Stomach (tissue), 9 donors: ENCODE results near the gene CCNB2. TPM values are rescaled to one million over a fixed set of nuclear protein-coding genes. Genes with fewer than 3 reads are reported as not detected.

Experiments
- DNase-seq, 2 donors: peaks; one replicate each; pipeline versions ENCODE4 v3.0.0 to v3.0.0-alpha.2; 2013 to 2019
- H3K27ac ChIP-seq, 5 donors: fragments of 200-600 bp in 4 of 5; sonication (generic) in 4 of 5; one replicate each; pipeline ENCODE4 v1.5.1; 2013 to 2019; ENCODE audit warnings: mild to moderate bottlenecking in 1 of 5, moderate library complexity in 1 of 5
- H3K27me3 ChIP-seq, 3 donors: fragments of 200-600 bp; sonication (generic); one replicate each; pipeline ENCODE4 v1.5.1; 2017 to 2019; ENCODE audit warnings: mixed run types in 1 of 3
- H3K36me3 ChIP-seq, 4 donors: fragments of 200-600 bp; sonication (generic); 1 replicate in 3 of 4; 2 replicates in 1 of 4; pipeline ENCODE4 v1.5.1; 2016 to 2019
- H3K4me1 ChIP-seq, 4 donors: fragments of 200-600 bp; sonication (generic); one replicate each; pipeline ENCODE4 v1.5.1; 2016 to 2019
- H3K4me3 ChIP-seq, 4 donors: fragments of 200-600 bp; sonication (generic) in 3 of 4; one replicate each; pipeline ENCODE4 v1.5.1; 2016 to 2019; ENCODE audit warnings: mild to moderate bottlenecking in 1 of 4
- H3K9me3 ChIP-seq, 4 donors: fragments of 200-600 bp; sonication (generic); one replicate each; pipeline ENCODE4 v1.5.1; 2016 to 2019
- EP300 ChIP-seq: sonication (generic); formaldehyde crosslinking; IDR thresholded peaks from one replicate; pipeline ENCODE4 v1.6.1; 2017; ENCODE audit warnings: antibody characterized with exemption
- POLR2A ChIP-seq, 4 donors: fragments of 450-650 bp; IDR thresholded peaks; one replicate each; pipeline ENCODE4 v1.6.1; 2016; ENCODE audit warnings: antibody characterized with exemption in 4 of 4, control low read depth in 2 of 4, mild to moderate bottlenecking in 1 of 4, moderate library complexity in 1 of 4
- POLR2AphosphoS5 ChIP-seq, 3 donors: sonication (generic); formaldehyde crosslinking; IDR thresholded peaks; one replicate each; pipeline ENCODE4 v1.6.1; 2016; ENCODE audit warnings: antibody characterized with exemption in 3 of 3
- WGBS, 5 donors: extraction: QIAGEN DNeasy Blood & Tissue Kit in 3 of 5; methylation state at CpG; one replicate each; pipeline versions ENCODE4 v1.1.5 to v1.1.7; 2013 to 2018; 5-methylcytosine and 5-hydroxymethylcytosine counted together
- intact Hi-C: fragments of 100-400 bp; cut with DNase I; formaldehyde crosslinking; loops from one replicate; pipeline ENCODE4 v1.15.1; 2023; ENCODE audit warnings: low total_unique reads
- polyA plus RNA-seq, 3 donors: library from polyadenylated mRNA; stranded (reverse); fragments of 200-250 nt; gene quantifications; one replicate each; pipeline ENCODE4 v1.2.3, GENCODE V29; 2013
- total RNA-seq, 5 donors: library from RNA; depleted of rRNA; stranded (reverse); fragments of >200 nt; gene quantifications; one replicate each; pipeline versions ENCODE4 v1.1.0 to v1.2.3, GENCODE V29; 2014 to 2016
- TF ChIP-seq, protein P1 (sequence below), 7 experiments: fragments of 450-650 bp in 4 of 7; fragments of 200-600 bp in 3 of 7; sonication (generic) in 3 of 7; IDR thresholded peaks; one replicate each; pipeline ENCODE4 v1.5.1; 2016 to 2019; ENCODE audit warnings: antibody characterized with exemption in 7 of 7, control low read depth in 2 of 7, mild to moderate bottlenecking in 1 of 7
- donor health status: healthy with polysubstance abuse.
- donor health status: Bipolar disorder and iron deficiency.
- donor health status: healthy.

Gene CCNB2
- total and polyA plus RNA-seq, 8 donors: 3.1 to 12.1 (median 6.2) TPM; not detected in 2

DNA sequence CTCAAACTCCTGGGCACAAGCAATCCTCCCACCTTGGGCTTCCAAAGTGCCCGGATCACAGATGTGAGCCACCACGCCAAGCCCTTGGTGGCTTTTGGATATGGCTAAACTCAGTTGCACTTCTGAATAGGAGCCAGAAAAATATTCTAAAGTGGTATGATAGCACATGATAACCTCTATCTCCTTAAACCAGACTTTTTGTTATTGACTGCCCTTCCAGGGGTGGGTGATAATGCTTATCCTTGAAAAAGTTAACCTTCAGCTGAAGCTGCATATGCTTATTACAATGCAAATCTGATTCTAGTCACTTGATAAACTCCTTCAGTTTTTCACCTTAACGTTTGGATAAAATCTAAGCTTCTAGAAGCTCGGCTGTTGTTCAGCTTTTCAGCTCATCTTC is 6.3 kb downstream of the CCNB2 start:
- 83 to 89% (median 87%) methylated on average over 4 of the region's 4 CpGs for WGBS, 5 donors
- Histone ChIP-seq H3K4me1 (no peaks in the 10 kb centered on the region), H3K4me3 (no peak overlapping the region), H3K27me3 (no peaks in the 10 kb centered on the region), H3K36me3 (peaks cover 0 to 17% (median 0%) of the 10 kb centered on the region in 4 donors), H3K27ac (no peak overlapping the region), H3K9me3 (no peaks in the 10 kb centered on the region)
- TF ChIP-seq EP300 (no peak), POLR2AphosphoS5 (IDR thresholded peaks at IDR 0.05) (no peak), POLR2A (IDR thresholded peaks at IDR 0.05) (no peak)
- TF ChIP-seq, protein P1, sequence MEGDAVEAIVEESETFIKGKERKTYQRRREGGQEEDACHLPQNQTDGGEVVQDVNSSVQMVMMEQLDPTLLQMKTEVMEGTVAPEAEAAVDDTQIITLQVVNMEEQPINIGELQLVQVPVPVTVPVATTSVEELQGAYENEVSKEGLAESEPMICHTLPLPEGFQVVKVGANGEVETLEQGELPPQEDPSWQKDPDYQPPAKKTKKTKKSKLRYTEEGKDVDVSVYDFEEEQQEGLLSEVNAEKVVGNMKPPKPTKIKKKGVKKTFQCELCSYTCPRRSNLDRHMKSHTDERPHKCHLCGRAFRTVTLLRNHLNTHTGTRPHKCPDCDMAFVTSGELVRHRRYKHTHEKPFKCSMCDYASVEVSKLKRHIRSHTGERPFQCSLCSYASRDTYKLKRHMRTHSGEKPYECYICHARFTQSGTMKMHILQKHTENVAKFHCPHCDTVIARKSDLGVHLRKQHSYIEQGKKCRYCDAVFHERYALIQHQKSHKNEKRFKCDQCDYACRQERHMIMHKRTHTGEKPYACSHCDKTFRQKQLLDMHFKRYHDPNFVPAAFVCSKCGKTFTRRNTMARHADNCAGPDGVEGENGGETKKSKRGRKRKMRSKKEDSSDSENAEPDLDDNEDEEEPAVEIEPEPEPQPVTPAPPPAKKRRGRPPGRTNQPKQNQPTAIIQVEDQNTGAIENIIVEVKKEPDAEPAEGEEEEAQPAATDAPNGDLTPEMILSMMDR (IDR thresholded peaks at IDR 0.05): no peak
- intact Hi-C loops: no loop called here
- no peak for DNase-seq

DNA sequence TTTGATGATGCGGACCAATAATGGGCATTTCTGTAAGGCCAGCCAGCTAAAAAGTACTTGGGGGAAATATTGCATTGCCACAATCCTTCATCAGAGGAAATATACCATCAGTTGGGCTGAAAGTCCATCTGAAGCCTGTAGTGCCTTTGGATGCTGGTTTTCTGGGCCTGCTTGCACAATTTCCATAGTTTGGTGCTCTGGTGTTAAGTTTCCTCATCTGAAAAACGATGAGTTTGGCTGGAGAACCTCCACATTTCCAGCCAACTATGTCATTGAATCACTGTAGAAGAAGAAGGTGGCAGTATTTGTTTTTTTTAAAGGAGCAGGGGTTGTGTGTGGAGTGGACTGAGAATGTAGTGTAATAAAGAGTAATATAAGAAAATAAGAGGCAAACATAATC is 10.1 kb downstream of the CCNB2 start:
- Histone ChIP-seq H3K9me3 (no peaks in the 10 kb centered on the region), H3K27ac (no peak overlapping the region), H3K27me3 (no peaks in the 10 kb centered on the region), H3K36me3 (peaks cover 0 to 25% (median 0%) of the 10 kb centered on the region in 4 donors), H3K4me1 (no peaks in the 10 kb centered on the region), H3K4me3 (no peak overlapping the region)
- DNase-seq: no peak
- intact Hi-C loops: no loop called here
- TF ChIP-seq EP300 (no peak), POLR2A (IDR thresholded peaks at IDR 0.05) (no peak)
- 68 to 77% (median 75%) methylated on average over 2 of the region's 2 CpGs for WGBS, 5 donors

DNA sequence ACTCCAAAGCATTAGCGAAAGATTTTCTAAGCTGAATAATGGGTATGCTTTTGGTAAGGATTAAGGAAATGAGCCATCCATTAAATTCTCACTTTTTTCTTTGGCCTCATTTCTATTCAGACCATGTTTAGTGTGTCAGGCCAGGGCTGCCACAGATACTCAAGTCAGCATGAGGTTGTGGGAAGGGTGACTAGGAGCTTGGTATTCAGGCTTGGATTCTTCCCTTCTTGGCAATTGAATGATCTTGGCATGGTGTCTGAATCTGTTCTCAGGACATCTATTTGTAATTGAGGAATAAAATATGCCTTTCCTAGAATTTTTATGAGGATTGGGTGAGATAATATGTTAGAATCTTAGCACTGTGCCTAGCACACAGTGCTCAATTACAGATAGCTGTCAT is 11.2 kb downstream of the CCNB2 start:
- Histone ChIP-seq H3K36me3 (peaks cover 0 to 25% (median 0%) of the 10 kb centered on the region in 4 donors), H3K9me3 (no peaks in the 10 kb centered on the region), H3K4me3 (no peak overlapping the region), H3K27me3 (no peaks in the 10 kb centered on the region), H3K4me1 (no peaks in the 10 kb centered on the region), H3K27ac (no peak overlapping the region)
- intact Hi-C loops: no loop called here
- no peak for DNase-seq
- TF ChIP-seq, protein P1 (IDR thresholded peaks at IDR 0.05): no peak
- TF ChIP-seq EP300 (no peak), POLR2AphosphoS5 (IDR thresholded peaks at IDR 0.05) (no peak), POLR2A (IDR thresholded peaks at IDR 0.05) (no peak)
- WGBS, 5 donors: 91 to 100% (median 100%) methylated on average over 1 of the region's 1 CpG

DNA sequence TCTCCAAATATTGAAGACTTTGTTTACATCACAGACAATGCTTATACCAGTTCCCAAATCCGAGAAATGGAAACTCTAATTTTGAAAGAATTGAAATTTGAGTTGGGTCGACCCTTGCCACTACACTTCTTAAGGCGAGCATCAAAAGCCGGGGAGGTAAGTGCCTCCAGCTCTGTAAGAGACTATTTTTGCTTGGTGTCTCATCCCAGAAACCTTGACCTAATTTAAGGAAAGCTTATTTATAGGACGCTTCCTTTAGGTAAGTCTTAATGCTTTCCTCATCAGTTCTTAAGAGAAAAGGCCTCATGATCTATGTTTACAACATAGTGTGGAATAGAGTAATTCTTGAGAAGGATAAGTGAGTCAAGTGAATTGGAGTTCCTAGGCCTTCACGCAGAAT is 11.8 kb downstream of the CCNB2 start:
- H3K36me3 ChIP-seq: peaks cover 0 to 25% (median 0%) of the 10 kb centered on the region in 4 donors
- H3K27ac ChIP-seq: no peak overlapping the region
- WGBS, 5 donors: 96 to 98% (median 96%) methylated on average over 6 of the region's 6 CpGs
- intact Hi-C loops: no loop called here
- H3K4me1 ChIP-seq: no peaks in the 10 kb centered on the region
- DNase-seq: no peak
- TF ChIP-seq POLR2AphosphoS5 (IDR thresholded peaks at IDR 0.05) (no peak), POLR2A (IDR thresholded peaks at IDR 0.05) (no peak), EP300 (no peak)
- TF ChIP-seq, protein P1 (IDR thresholded peaks at IDR 0.05): no peak
- H3K4me3 ChIP-seq: no peak overlapping the region
- H3K27me3 ChIP-seq: no peaks in the 10 kb centered on the region
- no peaks in the 10 kb centered on the region for H3K9me3 ChIP-seq

DNA sequence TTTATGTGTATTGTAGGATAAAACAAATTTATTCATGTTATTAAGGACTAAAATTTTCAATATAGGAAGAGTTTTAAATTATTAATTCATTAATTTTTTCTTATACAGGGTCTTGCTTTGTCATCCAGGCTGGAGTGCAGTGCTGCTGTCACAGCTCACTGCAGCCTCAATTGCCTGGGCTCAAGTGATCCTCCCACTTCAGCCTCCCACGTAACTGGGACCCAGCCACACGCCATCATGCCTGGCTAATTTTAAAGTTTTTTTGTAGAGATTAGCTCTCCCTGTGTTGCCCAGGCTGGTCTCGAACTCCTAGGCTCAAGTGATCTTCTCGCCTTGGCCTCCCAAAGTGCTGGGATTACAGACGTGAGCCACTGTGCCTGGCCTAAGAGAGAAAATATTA is 14.7 kb downstream of the CCNB2 start:
- intact Hi-C loops: no loop called here
- WGBS, 5 donors: 91 to 96% (median 94%) methylated on average over 5 of the region's 5 CpGs
- H3K4me1 ChIP-seq: no peaks in the 10 kb centered on the region
- TF ChIP-seq POLR2A (IDR thresholded peaks at IDR 0.05): no peak
- TF ChIP-seq POLR2AphosphoS5 (IDR thresholded peaks at IDR 0.05): no peak
- TF ChIP-seq, protein P1 (IDR thresholded peaks at IDR 0.05): no peak
- TF ChIP-seq EP300: no peak
- no peak overlapping the region for H3K4me3 ChIP-seq
- no peak for DNase-seq
- no peak overlapping the region for H3K27ac ChIP-seq
- no peaks in the 10 kb centered on the region for H3K9me3 ChIP-seq
- H3K36me3 ChIP-seq: peaks cover 0 to 21% (median 0%) of the 10 kb centered on the region in 4 donors
- no peaks in the 10 kb centered on the region for H3K27me3 ChIP-seq
